Right lobe of liver (tissue), 4 donors: ENCODE results near the gene GPC5.

Experiments used
- CTCF ChIP-seq, 4 donors: fragments of 200-600 bp in 3 of 4; fragments of 450-650 bp in 1 of 4; IDR thresholded peaks; one replicate each; pipeline versions ENCODE4 v1.5.1 to v1.8.0; 2016 to 2022; ENCODE audit warnings: antibody characterized with exemption in 4 of 4, mild to moderate bottlenecking in 2 of 4
- POLR2A ChIP-seq: fragments of 450-650 bp; IDR thresholded peaks from one replicate; pipeline ENCODE4 v1.6.1; 2017; ENCODE audit warnings: antibody characterized with exemption, mild to moderate bottlenecking
- donor health status: DM: no; HTN: no; CAD: no.
- donor health status: DM: no; HTN: no; CAD: no.
- donor health status: DM: no; HTN: yes; CAD: no.

GRCh38 chr13:92761710-92762109 lies 1363.3 kb downstream of the GPC5 start:
- TF ChIP-seq CTCF (IDR thresholded peaks at IDR 0.05) (no peak), POLR2A (no peak)
